ENCODE data around the gene PDXP. TPM values are rescaled to one million over a fixed set of nuclear protein-coding genes. Genes with fewer than 3 reads are reported as not detected.
A peak's percentile ranks its signal among the peaks of the same experiment; 100 is the strongest.

Gene PDXP
- total and polyA plus RNA-seq, 10 donors, result 9.3 to 26.6 (median 12.6) TPM

DNA sequence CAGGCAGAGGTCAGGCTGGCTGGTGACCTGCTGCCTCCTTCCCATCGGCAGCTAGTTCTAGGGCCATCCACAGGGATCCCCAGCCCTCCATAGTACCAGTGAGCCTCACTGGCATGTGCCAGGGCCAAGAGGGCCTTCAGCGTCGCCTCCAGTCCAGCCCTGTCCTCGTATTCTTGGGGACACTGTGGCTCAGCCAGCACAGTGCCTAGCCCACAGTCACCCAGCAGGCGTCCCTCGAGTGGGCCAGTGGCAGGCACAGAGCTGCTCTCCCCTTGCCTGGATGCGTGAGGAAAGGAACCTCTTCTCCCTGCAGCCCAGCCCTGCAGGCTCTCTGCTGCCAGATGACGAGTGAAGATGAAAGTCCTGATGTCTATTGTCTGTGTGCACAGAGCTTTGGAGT, 29.7 kb upstream of the PDXP start:
- H3K4me3 ChIP-seq, result no peak overlapping the region
- no peak for DNase-seq
- H3K4me1 ChIP-seq, result peaks cover 44 to 88% (median 73%) of the 10 kb centered on the region in 6 donors
- intact Hi-C loops (cut with DNase I; ENCODE audit: low total_unique reads), result no loop called here
- WGBS, 5 donors, result 85 to 96% (median 93%) methylated on average over 2 to 8 of the region's 8 CpGs
- H3K9me3 ChIP-seq, result no peaks in the 10 kb centered on the region
- peaks cover 0 to 81% (median 31%) of the 10 kb centered on the region in 6 donors for H3K36me3 ChIP-seq
- TF ChIP-seq POLR2A (IDR thresholded peaks at IDR 0.05), result no peak
- TF ChIP-seq, protein P1, sequence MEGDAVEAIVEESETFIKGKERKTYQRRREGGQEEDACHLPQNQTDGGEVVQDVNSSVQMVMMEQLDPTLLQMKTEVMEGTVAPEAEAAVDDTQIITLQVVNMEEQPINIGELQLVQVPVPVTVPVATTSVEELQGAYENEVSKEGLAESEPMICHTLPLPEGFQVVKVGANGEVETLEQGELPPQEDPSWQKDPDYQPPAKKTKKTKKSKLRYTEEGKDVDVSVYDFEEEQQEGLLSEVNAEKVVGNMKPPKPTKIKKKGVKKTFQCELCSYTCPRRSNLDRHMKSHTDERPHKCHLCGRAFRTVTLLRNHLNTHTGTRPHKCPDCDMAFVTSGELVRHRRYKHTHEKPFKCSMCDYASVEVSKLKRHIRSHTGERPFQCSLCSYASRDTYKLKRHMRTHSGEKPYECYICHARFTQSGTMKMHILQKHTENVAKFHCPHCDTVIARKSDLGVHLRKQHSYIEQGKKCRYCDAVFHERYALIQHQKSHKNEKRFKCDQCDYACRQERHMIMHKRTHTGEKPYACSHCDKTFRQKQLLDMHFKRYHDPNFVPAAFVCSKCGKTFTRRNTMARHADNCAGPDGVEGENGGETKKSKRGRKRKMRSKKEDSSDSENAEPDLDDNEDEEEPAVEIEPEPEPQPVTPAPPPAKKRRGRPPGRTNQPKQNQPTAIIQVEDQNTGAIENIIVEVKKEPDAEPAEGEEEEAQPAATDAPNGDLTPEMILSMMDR (IDR thresholded peaks at IDR 0.05 in 8 of 11, conservative IDR thresholded peaks at IDR 0.05 in 3 of 11), result no peak
- TF ChIP-seq POLR2AphosphoS5 (IDR thresholded peaks at IDR 0.05), result peak in 2 of 3 donors; percentile 31 to 59
- H3K27ac ChIP-seq, result peak overlapping the region in 7 of 8 donors; percentile 26 to 96 (median 84)
- H3K27me3 ChIP-seq (replicated peaks in 1 of 7), result no peaks in the 10 kb centered on the region

DNA sequence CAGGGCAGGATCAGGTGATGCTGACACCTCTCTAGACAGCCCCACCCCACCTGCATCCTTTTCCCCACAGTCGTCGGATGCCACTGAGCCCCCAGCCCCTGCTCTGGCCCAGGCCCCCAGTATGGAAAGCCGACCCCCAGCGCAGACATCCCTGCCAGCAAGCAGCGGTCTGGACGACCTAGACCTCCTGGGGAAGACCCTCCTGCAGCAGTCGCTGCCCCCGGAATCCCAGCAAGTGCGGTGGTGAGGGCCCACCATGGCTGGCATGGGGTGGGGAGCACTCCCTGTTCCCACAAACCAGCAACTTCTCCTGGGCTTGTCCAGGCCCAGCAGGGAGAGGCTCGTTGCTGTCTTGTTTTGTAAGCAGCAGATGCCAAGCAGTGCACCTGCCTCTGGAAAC, 28.6 kb upstream of the PDXP start:
- TF ChIP-seq, protein P1 (IDR thresholded peaks at IDR 0.05 in 8 of 11, conservative IDR thresholded peaks at IDR 0.05 in 3 of 11), result no peak
- peak in 1 of 3 donors; percentile 43 for TF ChIP-seq POLR2AphosphoS5 (IDR thresholded peaks at IDR 0.05)
- no peak overlapping the region for H3K4me3 ChIP-seq
- no peaks in the 10 kb centered on the region for H3K27me3 ChIP-seq (replicated peaks in 1 of 7)
- H3K9me3 ChIP-seq, result no peaks in the 10 kb centered on the region
- DNase-seq, result peak; percentile 77
- H3K36me3 ChIP-seq, result peaks cover 0 to 70% (median 31%) of the 10 kb centered on the region in 6 donors
- H3K4me1 ChIP-seq, result peaks cover 53 to 88% (median 74%) of the 10 kb centered on the region in 6 donors
- peak overlapping the region in 3 of 8 donors; percentile 82 to 96 (median 95) for H3K27ac ChIP-seq
- 89 to 95% (median 91%) methylated on average over 4 to 10 of the region's 10 CpGs for WGBS, 5 donors
- intact Hi-C loops (cut with DNase I; ENCODE audit: low total_unique reads), result no loop called here

DNA sequence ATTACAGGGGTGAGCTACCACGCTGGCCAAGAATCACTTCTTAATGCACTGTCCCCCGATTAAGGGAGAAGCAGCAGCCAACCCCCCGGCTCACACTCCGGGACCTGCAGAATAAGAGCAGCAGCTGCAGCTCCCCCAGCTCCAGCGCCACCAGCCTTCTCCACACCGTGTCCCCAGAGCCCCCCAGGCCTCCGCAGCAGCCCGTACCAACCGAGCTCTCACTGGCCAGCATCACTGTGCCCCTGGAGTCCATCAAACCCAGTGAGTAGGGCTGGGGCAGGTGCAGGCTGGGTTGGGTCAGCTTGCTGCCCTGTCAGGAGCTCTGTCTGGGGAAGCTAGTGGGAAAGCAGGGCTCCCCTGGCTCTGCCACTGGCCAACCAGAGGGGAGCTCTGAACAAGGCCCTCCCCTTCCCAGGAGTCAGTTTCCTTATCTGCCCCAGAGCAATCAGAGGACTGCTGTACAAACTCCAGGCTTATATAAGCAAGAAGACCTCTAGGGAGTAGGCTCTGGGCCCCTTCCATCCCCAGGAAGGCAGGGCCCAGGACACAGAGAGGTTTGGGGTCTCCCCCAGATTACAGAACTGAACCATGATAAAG, 27.6 kb upstream of the PDXP start:
- Histone ChIP-seq H3K27ac (peak overlapping the region in 6 of 8 donors; percentile 87 to 96 (median 90)), H3K9me3 (no peaks in the 10 kb centered on the region), H3K4me3 (no peak overlapping the region), H3K4me1 (peaks cover 59 to 88% (median 76%) of the 10 kb centered on the region in 6 donors), H3K27me3 (replicated peaks in 1 of 7) (no peaks in the 10 kb centered on the region), H3K36me3 (peaks cover 0 to 60% (median 29%) of the 10 kb centered on the region in 6 donors)
- TF ChIP-seq, protein P1 (IDR thresholded peaks at IDR 0.05 in 8 of 11, conservative IDR thresholded peaks at IDR 0.05 in 3 of 11), result no peak
- TF ChIP-seq POLR2AphosphoS5 (IDR thresholded peaks at IDR 0.05), result peak in 1 of 3 donors; percentile 37
- DNase-seq, result peak; percentile 73
- WGBS, 5 donors, result 94 to 97% (median 96%) methylated on average over 8 to 9 of the region's 9 CpGs
- intact Hi-C loops (cut with DNase I; ENCODE audit: low total_unique reads), result no loop called here

DNA sequence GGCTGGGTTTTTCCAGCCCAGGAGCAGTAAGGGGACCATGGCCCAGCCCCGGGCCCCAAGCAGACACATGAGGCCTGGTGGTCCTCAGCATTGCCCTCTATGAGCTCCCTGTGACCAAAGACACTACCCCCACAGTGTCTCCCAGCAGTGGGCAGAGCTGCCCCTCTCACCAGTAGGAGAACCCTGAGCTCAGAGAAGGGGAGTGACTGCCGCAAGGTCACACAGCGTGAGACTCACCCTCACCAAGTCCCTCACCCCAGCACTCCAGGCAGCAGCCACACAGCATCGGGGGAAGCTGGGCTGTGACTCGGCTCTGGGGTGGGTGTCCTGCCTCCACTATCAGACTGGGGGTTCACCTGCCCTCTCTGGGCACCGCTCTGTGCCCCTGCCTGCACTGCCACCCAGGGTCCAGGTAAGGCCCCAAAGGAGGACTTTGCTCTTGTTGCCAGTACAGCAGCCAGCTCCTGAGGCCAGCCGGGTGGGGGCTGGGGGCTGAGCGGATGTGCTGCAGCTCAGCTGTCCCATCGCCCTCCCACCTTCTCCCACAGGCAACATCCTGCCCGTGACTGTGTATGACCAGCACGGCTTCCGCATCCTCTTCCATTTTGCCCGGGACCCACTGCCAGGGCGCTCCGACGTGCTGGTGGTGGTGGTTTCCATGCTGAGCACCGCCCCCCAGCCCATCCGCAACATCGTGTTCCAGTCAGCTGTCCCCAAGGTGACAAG, 26.9 kb upstream of the PDXP start:
- no peaks in the 10 kb centered on the region for H3K27me3 ChIP-seq (replicated peaks in 1 of 7)
- intact Hi-C loops (cut with DNase I; ENCODE audit: low total_unique reads), result no loop called here
- peak; percentile 84 for DNase-seq
- no peak for TF ChIP-seq POLR2A (IDR thresholded peaks at IDR 0.05)
- TF ChIP-seq, protein P1 (IDR thresholded peaks at IDR 0.05 in 8 of 11, conservative IDR thresholded peaks at IDR 0.05 in 3 of 11), result no peak
- peak; percentile 57 to 79 (median 77) for TF ChIP-seq POLR2AphosphoS5 (IDR thresholded peaks at IDR 0.05)
- peaks cover 59 to 88% (median 76%) of the 10 kb centered on the region in 6 donors for H3K4me1 ChIP-seq
- H3K4me3 ChIP-seq, result peak overlapping the region in 1 of 8 donors; percentile 50
- 67 to 89% (median 84%) methylated on average over 4 to 19 of the region's 19 CpGs for WGBS, 5 donors
- H3K27ac ChIP-seq, result peak overlapping the region in 6 of 8 donors; percentile 87 to 96 (median 90)
- peaks cover 0 to 53% (median 28%) of the 10 kb centered on the region in 6 donors for H3K36me3 ChIP-seq
- H3K9me3 ChIP-seq, result no peaks in the 10 kb centered on the region
